K562 (cell line): ENCODE measurements around the gene ARHGAP9. TPM values are rescaled to one million over a fixed set of nuclear protein-coding genes. Genes with fewer than 3 reads are reported as not detected.

Experiments
- BRCA1 ChIP-seq, 2 experiments: fragments of 450-650 bp in 1 of 2; sonication (generic) in 1 of 2; formaldehyde crosslinking in 1 of 2; IDR thresholded peaks; 2 replicates each; pipeline versions ENCODE4 v1.5.0 to v1.6.1; 2017 to 2020; ENCODE audit warnings: mild to moderate bottlenecking in 1 of 2, missing genetic modification reagents in 1 of 2
- CBFB ChIP-seq: sonication (generic); formaldehyde crosslinking; IDR thresholded peaks from 2 replicates; pipeline ENCODE4 v1.4.0; 2020; ENCODE audit warnings: mild to moderate bottlenecking, missing genetic modification reagents
- DEAF1 ChIP-seq: fragments of 450-650 bp; formaldehyde crosslinking; IDR thresholded peaks from 2 replicates; pipeline ENCODE4 v1.4.0; 2020; ENCODE audit warnings: mild to moderate bottlenecking, moderate library complexity
- GABPB1 ChIP-seq: sonication (generic); formaldehyde crosslinking; IDR thresholded peaks from 2 replicates; pipeline ENCODE4 v1.8.0; 2022; ENCODE audit warnings: mild to moderate bottlenecking, missing genetic modification reagents
- HDGF ChIP-seq: fragments of 450-650 bp; IDR thresholded peaks from 2 replicates; pipeline ENCODE4 v1.6.1; 2016
- ILF3 ChIP-seq: fragments of 450-650 bp; IDR thresholded peaks from 2 replicates; pipeline ENCODE4 v1.6.1; 2018; ENCODE audit warnings: antibody characterized with exemption, mild to moderate bottlenecking, moderate library complexity, borderline replicate concordance
- KAT8 ChIP-seq: fragments of 450-650 bp; IDR thresholded peaks from 2 replicates; pipeline ENCODE4 v1.6.1; 2016; ENCODE audit warnings: low read depth, mild to moderate bottlenecking
- MAFF ChIP-seq: IDR thresholded peaks from 2 replicates; pipeline ENCODE4 v1.6.1; 2012; ENCODE audit warnings: low read length, improper control_type of control experiment
- NR2F6 ChIP-seq: fragments of 450-650 bp; formaldehyde crosslinking; IDR thresholded peaks from 2 replicates; pipeline ENCODE4 v1.4.0; 2020; ENCODE audit warnings: mild to moderate bottlenecking
- PTBP1 ChIP-seq: fragments of 200-400 bp; formaldehyde crosslinking; IDR thresholded peaks from 2 replicates; pipeline ENCODE4 v1.6.1; 2017; ENCODE audit warnings: low read depth, low read length
- RFX5 ChIP-seq: IDR thresholded peaks from 2 replicates; pipeline ENCODE4 v1.6.1; 2011; ENCODE audit warnings: low read depth, mild to moderate bottlenecking, improper control_type of control experiment, low read length
- TRIM25 ChIP-seq: fragments of 450-650 bp; IDR thresholded peaks from 2 replicates; pipeline ENCODE4 v1.7.0; 2016; ENCODE audit warnings: borderline replicate concordance
- ZSCAN32 ChIP-seq: fragments of 450-650 bp; formaldehyde crosslinking; IDR thresholded peaks from 2 replicates; pipeline ENCODE4 v1.4.0; 2020; ENCODE audit warnings: mild to moderate bottlenecking, moderate library complexity
- polyA plus RNA-seq, 8 experiments: library from polyadenylated mRNA; depleted of rRNA in 4 of 8; stranded (reverse) in 5 of 8; unstranded in 3 of 8; fragments of >200 nt; fragmentation: Nextera tagmentation in 2 of 8; fragmentation: Illumina TruSeq in 1 of 8; extraction: Ambion mirVana in 2 of 8; extraction: Trizol in 1 of 8; gene quantifications; 2 replicates each; pipeline versions ENCODE4 v1.2.1 to v1.2.3, GENCODE V29; 2011 to 2014; ENCODE audit warnings: inconsistent platforms in 1 of 8, missing spikeins in 1 of 8
- total RNA-seq, 7 experiments: library from RNA; depleted of rRNA in 6 of 7; stranded (reverse); fragments of >200 nt in 6 of 7; fragmentation: Illumina TruSeq in 2 of 7; extraction: Trizol in 2 of 7; gene quantifications; 2 replicates each; pipeline versions ENCODE4 v1.2.1 to v1.2.3, GENCODE V29; 2011 to 2021; ENCODE audit warnings: low replicate concordance in 1 of 7
- TF ChIP-seq, protein P1 (sequence below), 2 experiments: IDR thresholded peaks in 1 of 2; conservative IDR thresholded peaks in 1 of 2; 2 replicates each; pipeline ENCODE4 v1.6.1; 2016; ENCODE audit warnings: low read depth in 2 of 2, mild to moderate bottlenecking in 1 of 2, missing compliant biosample characterization in 1 of 2, missing genetic modification characterization in 1 of 2, moderate library complexity in 1 of 2
- TF ChIP-seq, protein P2 (sequence below): fragments of 250-450 bp; sonication (Bioruptor Pico); IDR thresholded peaks from 2 replicates; pipeline ENCODE4 v1.9.0; 2021; ENCODE audit warnings: mild to moderate bottlenecking
- TF ChIP-seq, protein P3 (sequence below): conservative IDR thresholded peaks from 2 replicates; pipeline ENCODE4 v1.6.1; 2011; ENCODE audit warnings: low read depth, mild to moderate bottlenecking, low read length; ENCODE audit not compliant: control insufficient read depth

The ARHGAP9 gene
- total and polyA plus RNA-seq, 9 of the 15 experiments (the other 6 are each of a cell fraction or from before 2014, with no cell fraction given): 1.5 to 10.2 (median 5.1) TPM

- TF ChIP-seq, protein P1, sequence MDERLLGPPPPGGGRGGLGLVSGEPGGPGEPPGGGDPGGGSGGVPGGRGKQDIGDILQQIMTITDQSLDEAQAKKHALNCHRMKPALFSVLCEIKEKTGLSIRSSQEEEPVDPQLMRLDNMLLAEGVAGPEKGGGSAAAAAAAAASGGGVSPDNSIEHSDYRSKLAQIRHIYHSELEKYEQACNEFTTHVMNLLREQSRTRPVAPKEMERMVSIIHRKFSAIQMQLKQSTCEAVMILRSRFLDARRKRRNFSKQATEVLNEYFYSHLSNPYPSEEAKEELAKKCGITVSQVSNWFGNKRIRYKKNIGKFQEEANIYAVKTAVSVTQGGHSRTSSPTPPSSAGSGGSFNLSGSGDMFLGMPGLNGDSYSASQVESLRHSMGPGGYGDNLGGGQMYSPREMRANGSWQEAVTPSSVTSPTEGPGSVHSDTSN (CRISPR knock-in tag; IDR thresholded peaks at IDR 0.05; ENCODE audit: low read depth): peak; percentile 6; the same call in 1 of the 2 replicates
- TF ChIP-seq, protein P1 (tag; conservative IDR thresholded peaks at IDR 0.05; ENCODE audit: low read depth): peak; percentile 82
- 0 out of 2 replicates have a peak, but pooled peaks have one; percentile 25 for TF ChIP-seq ZSCAN32 (CRISPR knock-in tag)
- TF ChIP-seq ILF3: no peak
- TF ChIP-seq, protein P2, sequence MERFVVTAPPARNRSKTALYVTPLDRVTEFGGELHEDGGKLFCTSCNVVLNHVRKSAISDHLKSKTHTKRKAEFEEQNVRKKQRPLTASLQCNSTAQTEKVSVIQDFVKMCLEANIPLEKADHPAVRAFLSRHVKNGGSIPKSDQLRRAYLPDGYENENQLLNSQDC: 0 out of 2 replicates have a peak, but pooled peaks have one; percentile 5
- TF ChIP-seq NR2F6 (CRISPR knock-in tag): peak; percentile 73; the same call in 1 of the 2 replicates
- no peak for TF ChIP-seq MAFF
- peak; percentile 75; the same call in 1 of the 2 replicates for TF ChIP-seq HDGF
- no peak for TF ChIP-seq PTBP1
- TF ChIP-seq RFX5: no peak
- TF ChIP-seq GABPB1 (CRISPR knock-in tag): peak; percentile 63; the same call in 1 of the 2 replicates
- TF ChIP-seq KAT8: no peak
- TF ChIP-seq TRIM25: peak; percentile 43; the same call in 1 of the 2 replicates
- TF ChIP-seq, protein P3, sequence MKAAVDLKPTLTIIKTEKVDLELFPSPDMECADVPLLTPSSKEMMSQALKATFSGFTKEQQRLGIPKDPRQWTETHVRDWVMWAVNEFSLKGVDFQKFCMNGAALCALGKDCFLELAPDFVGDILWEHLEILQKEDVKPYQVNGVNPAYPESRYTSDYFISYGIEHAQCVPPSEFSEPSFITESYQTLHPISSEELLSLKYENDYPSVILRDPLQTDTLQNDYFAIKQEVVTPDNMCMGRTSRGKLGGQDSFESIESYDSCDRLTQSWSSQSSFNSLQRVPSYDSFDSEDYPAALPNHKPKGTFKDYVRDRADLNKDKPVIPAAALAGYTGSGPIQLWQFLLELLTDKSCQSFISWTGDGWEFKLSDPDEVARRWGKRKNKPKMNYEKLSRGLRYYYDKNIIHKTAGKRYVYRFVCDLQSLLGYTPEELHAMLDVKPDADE: peak; percentile 71
- TF ChIP-seq DEAF1 (CRISPR knock-in tag): no peak; the same call in 1 of the 2 replicates
- no peak for TF ChIP-seq CBFB (CRISPR knock-in tag)
- TF ChIP-seq BRCA1 (IDR thresholded peaks at IDR 0.05): no peak
- TF ChIP-seq BRCA1 (CRISPR knock-in tag; IDR thresholded peaks at IDR 0.05): no peak
Observed at GRCh38 chr12:57522011-57522886, 42.6 kb upstream of the ARHGAP9 start, which contains the start of gene MBD6 (continued).
